HepG2 (cell line): ENCODE data around the gene XCR1. TPM values are rescaled to one million over a fixed set of nuclear protein-coding genes. Genes with fewer than 3 reads are reported as not detected.

Experiments
- ATAC-seq: fragments of 200-7000 bp; cut with Tn5 transposase; 3 replicates; pipeline ENCODE4 v1.9.1; 2020; ENCODE audit warnings: mild to moderate bottlenecking, moderate library complexity
- BruUV-seq: library from RNA; stranded (reverse); fragments of 400-500 nt; replicated peaks from 2 replicates; lab custom pipeline; 2021; lab: Mats Ljungman, UMichigan
- CTCF ChIA-PET: fragments of 300-600 bp; formaldehyde crosslinking; extraction: SDS; loops from one replicate; lab custom pipeline; 2021; ENCODE audit warnings: low total read pairs, inconsistent platforms, low intra/inter-chr PET ratio; lab: Yijun Ruan, JAX
- POLR2A ChIA-PET: fragments of 350-600 bp; sonication (Branson Sonifier 250); formaldehyde crosslinking; loops from one replicate; lab custom pipeline; 2020; ENCODE audit warnings: antibody characterized with exemption, inconsistent platforms; lab: Yijun Ruan, JAX
- DNase-seq: peaks from one replicate; pipeline ENCODE4 v3.0.0-alpha.2; 2015; ENCODE audit warnings: low spot score
- FAIRE-seq: peaks from 3 replicates; lab custom pipeline; 2011; peaks lifted over from hg19 to GRCh38; lab: Jason Lieb, UNC
- H2AFZ ChIP-seq: one replicate; pipeline ENCODE4 v1.6.1; 2011; ENCODE audit warnings: low read length, inconsistent platforms
- H3K27ac ChIP-seq: fragments of 300-600 bp; 3 replicates; pipeline ENCODE4 v1.8.0; 2011; ENCODE audit warnings: mixed run types, mild to moderate bottlenecking, mixed read lengths, low read length, inconsistent platforms; ENCODE audit not compliant: insufficient read depth; ENCODE audit errors: extremely low read length
- H3K27me3 ChIP-seq, 2 experiments: fragments of 200-600 bp in 1 of 2; 2 replicates in 1 of 2; 3 replicates in 1 of 2; pipeline versions ENCODE4 v1.6.0 to v1.8.0; 2011; ENCODE audit warnings: low read length in 2 of 2, mild to moderate bottlenecking in 2 of 2, moderate library complexity in 2 of 2, inconsistent platforms in 1 of 2; ENCODE audit not compliant: insufficient read depth in 2 of 2, control insufficient read depth in 1 of 2
- H3K36me3 ChIP-seq, 2 experiments: fragments of 200-600 bp in 1 of 2; replicated peaks in 1 of 2; 2 replicates in 1 of 2; 3 replicates in 1 of 2; pipeline versions ENCODE4 v1.5.1 to v1.8.0; 2011; ENCODE audit warnings: low read length in 2 of 2, inconsistent platforms in 1 of 2; ENCODE audit not compliant: insufficient read depth in 2 of 2, control insufficient read depth in 1 of 2
- H3K4me1 ChIP-seq: 2 replicates; pipeline ENCODE4 v1.5.1; 2012; ENCODE audit warnings: low read length, inconsistent platforms; ENCODE audit not compliant: insufficient read depth
- H3K4me2 ChIP-seq: 2 replicates; pipeline ENCODE4 v1.6.0; 2011; ENCODE audit warnings: low read depth, low read length, inconsistent platforms
- H3K4me3 ChIP-seq, 3 experiments: fragments of 200-600 bp in 1 of 3; sonication (generic), shearing (Covaris generic) in 1 of 3; replicated peaks in 1 of 3; 2 replicates each; pipeline ENCODE4 v1.5.1; 2011 to 2016; ENCODE audit warnings: low read length in 3 of 3, inconsistent platforms in 2 of 3, low read depth in 2 of 3, mild to moderate bottlenecking in 2 of 3, control low read depth in 1 of 3, mixed read lengths in 1 of 3; ENCODE audit not compliant: insufficient read depth in 1 of 3
- H3K79me2 ChIP-seq: one replicate; pipeline ENCODE4 v1.6.1; 2011; ENCODE audit warnings: low read length, inconsistent platforms; ENCODE audit not compliant: insufficient read depth
- H3K9ac ChIP-seq: 2 replicates; pipeline ENCODE4 v1.6.0; 2011; ENCODE audit warnings: mild to moderate bottlenecking, low read depth, low read length, inconsistent platforms; ENCODE audit not compliant: insufficient read depth
- H3K9me3 ChIP-seq: 2 replicates; pipeline ENCODE4 v1.5.1; 2012; ENCODE audit warnings: mild to moderate bottlenecking, low read length
- H4K20me1 ChIP-seq: 2 replicates; pipeline ENCODE4 v1.6.0; 2011; ENCODE audit warnings: inconsistent platforms, mild to moderate bottlenecking, low read length, moderate library complexity; ENCODE audit not compliant: insufficient read depth
- ARNT ChIP-seq: fragments of 450-650 bp; IDR thresholded peaks from 2 replicates; pipeline ENCODE4 v1.6.1; 2017
- FIP1L1 ChIP-seq: fragments of 200-400 bp; formaldehyde crosslinking; IDR thresholded peaks from 2 replicates; pipeline ENCODE4 v1.6.1; 2018; ENCODE audit warnings: low read depth, mild to moderate bottlenecking, low read length, moderate library complexity, borderline replicate concordance; ENCODE audit not compliant: insufficient read depth
- JUN ChIP-seq: sonication (generic); formaldehyde crosslinking; IDR thresholded peaks from 2 replicates; pipeline ENCODE4 v1.4.0; 2020; ENCODE audit warnings: mild to moderate bottlenecking, missing genetic modification reagents
- MATR3 ChIP-seq: sonication (generic); formaldehyde crosslinking; IDR thresholded peaks from 2 replicates; pipeline ENCODE4 v1.4.0; 2020; ENCODE audit warnings: missing genetic modification reagents
- MYC ChIP-seq: sonication (generic); formaldehyde crosslinking; IDR thresholded peaks from 2 replicates; pipeline ENCODE4 v1.9.0; 2021; ENCODE audit warnings: missing genetic modification reagents, borderline replicate concordance
- MYPOP ChIP-seq: sonication (generic); formaldehyde crosslinking; IDR thresholded peaks from 2 replicates; pipeline ENCODE4 v1.8.1; 2023; ENCODE audit warnings: mild to moderate bottlenecking, moderate library complexity, missing genetic modification reagents
- NFE2L1 ChIP-seq: sonication (generic); formaldehyde crosslinking; IDR thresholded peaks from 2 replicates; pipeline ENCODE4 v1.4.0; 2020; ENCODE audit warnings: missing genetic modification reagents, mild to moderate bottlenecking, borderline replicate concordance
- NFE2L2 ChIP-seq: fragments of 150-350 bp; IDR thresholded peaks from 2 replicates; pipeline ENCODE4 v1.6.1; 2014; ENCODE audit warnings: low read length
- RFXAP ChIP-seq: sonication (generic); formaldehyde crosslinking; IDR thresholded peaks from 2 replicates; pipeline ENCODE4 v1.4.0; 2020; ENCODE audit warnings: missing genetic modification reagents, borderline replicate concordance
- SIX4 ChIP-seq: sonication (generic); formaldehyde crosslinking; IDR thresholded peaks from 2 replicates; pipeline ENCODE4 v1.4.0; 2020; ENCODE audit warnings: missing genetic modification reagents
- SMC3 ChIP-seq: IDR thresholded peaks from 2 replicates; pipeline ENCODE4 v1.6.1; 2011; ENCODE audit warnings: low read length, improper control_type of control experiment
- SP1 ChIP-seq, 2 experiments: fragments of 450-650 bp in 1 of 2; sonication (generic) in 1 of 2; formaldehyde crosslinking in 1 of 2; IDR thresholded peaks; 2 replicates each; pipeline versions ENCODE4 v1.4.0 to v1.6.1; 2016 to 2020; ENCODE audit warnings: missing genetic modification reagents in 1 of 2
- ZBTB39 ChIP-seq: sonication (generic); formaldehyde crosslinking; IDR thresholded peaks from 2 replicates; pipeline ENCODE4 v1.5.0; 2020; ENCODE audit warnings: missing genetic modification reagents
- ZNF292 ChIP-seq: sonication (generic); formaldehyde crosslinking; IDR thresholded peaks from 2 replicates; pipeline ENCODE4 v1.8.1; 2022; ENCODE audit warnings: mild to moderate bottlenecking, low read depth, missing genetic modification reagents, borderline replicate concordance
- ZNF441 ChIP-seq: sonication (generic); formaldehyde crosslinking; IDR thresholded peaks from 2 replicates; pipeline ENCODE4 v1.7.0; 2021; ENCODE audit warnings: missing genetic modification reagents, borderline replicate concordance
- ZNF766 ChIP-seq: sonication (generic); formaldehyde crosslinking; IDR thresholded peaks from 2 replicates; pipeline ENCODE4 v1.5.0; 2020; ENCODE audit warnings: missing genetic modification reagents, borderline replicate concordance
- ZNF879 ChIP-seq: sonication (generic); formaldehyde crosslinking; IDR thresholded peaks from 2 replicates; pipeline ENCODE4 v1.8.1; 2023; ENCODE audit warnings: missing genetic modification reagents
- WGBS: methylation state at CpG from one replicate; pipeline ENCODE4 v1.1.6; 2017; ENCODE audit warnings: low lambda C conversion rate; 5-methylcytosine and 5-hydroxymethylcytosine counted together
- in situ Hi-C: cut with HindIII; loops from 2 replicates; pipeline ENCODE4 v1.10.0; 2017; ENCODE audit warnings: low pct_unique_long_range_greater_than_20kb; ENCODE audit not compliant: extremely low pct_ligation_motif_present
- intact Hi-C: fragments of 100-400 bp; cut with micrococcal nuclease; formaldehyde crosslinking; loops from one replicate; pipeline ENCODE4 v1.10.0; 2022; ENCODE audit not compliant: unreplicated experiment
- polyA plus RNA-seq, 8 experiments: library from polyadenylated mRNA; depleted of rRNA in 3 of 8; stranded (reverse) in 7 of 8; unstranded in 1 of 8; fragments of >200 nt; fragmentation: Illumina TruSeq in 4 of 8; extraction: Trizol in 4 of 8; gene quantifications; 2 replicates each; pipeline versions ENCODE4 v1.2.1 to v1.2.3, GENCODE V29; 2011 to 2016; ENCODE audit warnings: low read depth in 4 of 8, missing spikeins in 1 of 8, mixed read lengths in 1 of 8; ENCODE audit not compliant: insufficient read depth in 1 of 8
- total RNA-seq, 5 experiments: library from RNA; depleted of rRNA; stranded (reverse); fragments of >200 nt; fragmentation: Illumina TruSeq; extraction: Trizol; gene quantifications; 2 replicates each; pipeline ENCODE4 v1.2.3, GENCODE V29; 2016; ENCODE audit warnings: low read depth in 1 of 5

XCR1 gene
- total and polyA plus RNA-seq, 2 of the 13 experiments (the other 11 are each of a cell fraction or from before 2014, with no cell fraction given), result not detected

- no peak for TF ChIP-seq ZNF879
- TF ChIP-seq RFXAP (CRISPR knock-in tag), result no peak
- no peak for TF ChIP-seq ZNF292
- no peak for TF ChIP-seq SP1 (IDR thresholded peaks at IDR 0.05)
- no peak for TF ChIP-seq SP1 (CRISPR knock-in tag; IDR thresholded peaks at IDR 0.05)
- TF ChIP-seq NFE2L2, result no peak
- no peak for TF ChIP-seq FIP1L1
- TF ChIP-seq JUN (CRISPR knock-in tag), result no peak
- TF ChIP-seq SMC3, result no peak
- no peak for TF ChIP-seq ZNF766 (CRISPR knock-in tag)
- TF ChIP-seq MYPOP (CRISPR knock-in tag), result no peak
- TF ChIP-seq SIX4 (CRISPR knock-in tag), result no peak
- TF ChIP-seq MYC (CRISPR knock-in tag), result no peak
- TF ChIP-seq NFE2L1 (CRISPR knock-in tag), result no peak
- no peak for TF ChIP-seq ARNT
- TF ChIP-seq ZBTB39, result no peak
- TF ChIP-seq MATR3, result no peak
- TF ChIP-seq ZNF441 (CRISPR knock-in tag), result no peak
- BruUV-seq, result no TSS peak
- in situ Hi-C loops, result no loop called here
These were observed 38.5 kb upstream of the XCR1 start for GRCh38 chr3:46065750-46066256.

More at GRCh38 chr3:46065750-46066256, 38.5 kb upstream of the XCR1 start:
- Histone ChIP-seq H3K4me3 (no peak overlapping the region), H4K20me1 (no peaks in the 10 kb centered on the region), H2AFZ (no peak overlapping the region), H3K4me1 (no peaks in the 10 kb centered on the region), H3K9me3 (no peaks in the 10 kb centered on the region), H3K4me2 (no peak overlapping the region), H3K27ac (no peak overlapping the region), H3K36me3 (no peaks in the 10 kb centered on the region), H3K79me2 (no peaks in the 10 kb centered on the region), H3K9ac (no peak overlapping the region), H3K27me3 (peaks cover 2 to 9% of the 10 kb centered on the region in 2 experiments; a peak in 2 of 5 replicates)
- no peak for DNase-seq
- intact Hi-C loops, result no loop called here
- ATAC-seq, result no peak
- ChIA-PET CTCF (no interaction called here), POLR2A (no interaction called here)
- FAIRE-seq, result no peak
- 39% methylated on average over 5 of the region's 8 CpGs for WGBS
